ENCODE results near the gene RGS3.

RGS3 gene

GRCh38 chr9:113514061-113514460, 50.5 kb downstream of the RGS3 start:
- DNase-seq: no peak

GRCh38 chr9:113514748-113515147, 51.2 kb downstream of the RGS3 start:
- DNase-seq: no peak

GRCh38 chr9:113515862-113516261, 52.3 kb downstream of the RGS3 start:
- no peak for DNase-seq

- DNase-seq: peak; percentile 77
These were observed 53.5 kb downstream of the RGS3 start for GRCh38 chr9:113516840-113517577.

- DNase-seq: no peak
These were observed 56.0 kb downstream of the RGS3 start for GRCh38 chr9:113519426-113520108.

- DNase-seq: peak; percentile 81
These were observed 56.6 kb downstream of the RGS3 start for GRCh38 chr9:113520109-113520642.

GRCh38 chr9:113521693-113522255, 58.2 kb downstream of the RGS3 start:
- no peak for DNase-seq

GRCh38 chr9:113522419-113522818, 58.9 kb downstream of the RGS3 start:
- DNase-seq: no peak

- no peak for DNase-seq
These were observed 59.3 kb downstream of the RGS3 start for GRCh38 chr9:113522858-113523257.

GRCh38 chr9:113523421-113524141, 60.1 kb downstream of the RGS3 start:
- peak; percentile 63 for DNase-seq

GRCh38 chr9:113524468-113524867, 60.9 kb downstream of the RGS3 start:
- no peak for DNase-seq

GRCh38 chr9:113525205-113525604, 61.7 kb downstream of the RGS3 start:
- DNase-seq: no peak

- DNase-seq: no peak
These were observed 62.3 kb downstream of the RGS3 start for GRCh38 chr9:113525831-113526230.

- no peak for DNase-seq
These were observed 62.8 kb downstream of the RGS3 start for GRCh38 chr9:113526231-113526746.

GRCh38 chr9:113526841-113527240, 63.3 kb downstream of the RGS3 start:
- no peak for DNase-seq

- DNase-seq: no peak
These were observed 64.6 kb downstream of the RGS3 start for GRCh38 chr9:113528088-113528487.

GRCh38 chr9:113528811-113529210, 65.3 kb downstream of the RGS3 start:
- no peak for DNase-seq

- no peak for DNase-seq
These were observed 65.9 kb downstream of the RGS3 start for GRCh38 chr9:113529336-113530009.

- no peak for DNase-seq
These were observed 66.6 kb downstream of the RGS3 start for GRCh38 chr9:113530022-113530635.

- no peak for DNase-seq
These were observed 67.4 kb downstream of the RGS3 start for GRCh38 chr9:113530942-113531341.

GRCh38 chr9:113531919-113532808, 68.6 kb downstream of the RGS3 start:
- DNase-seq: no peak

All from CD4-positive, alpha-beta T cell treated with Interleukin-12 subunit alpha and Interleukin-12 subunit beta, for 1 hour (primary cell).